Measurements from ENCODE around the gene PAXX. TPM values are rescaled to one million over a fixed set of nuclear protein-coding genes. Genes with fewer than 3 reads are reported as not detected.

PAXX gene
- total RNA-seq, 1 donor from 2014 or later: 45.1 TPM

- Histone ChIP-seq H3K27me3 (ENCODE audit: low read depth) (peaks cover 45% of the 10 kb centered on the region), H3K9me3 (no peaks in the 10 kb centered on the region), H3K4me3 (peak overlapping the region; percentile 67), H3K36me3 (peaks cover 19% of the 10 kb centered on the region), H3K27ac (peak overlapping the region; percentile 78), H3K4me1 (peaks cover 45% of the 10 kb centered on the region)
- intact Hi-C loops (cut with DNase I): no loop called here
- TF ChIP-seq CTCF (IDR thresholded peaks at IDR 0.05): no peak
- ATAC-seq: peak in 1 of 2 donors; percentile 6
- DNase-seq: no peak
These were observed 50.8 kb downstream of the PAXX start for GRCh38 chr9:137042751-137043727.

Other genes starting within 250 kb of the PAXX start
- gene LCN10, start 249.5 kb upstream of the PAXX start, total RNA-seq: 2.5 TPM
- gene LCN6, start 243.9 kb upstream of the PAXX start, total RNA-seq: 2.9 TPM
- not detected for gene LCN8, start 234.2 kb upstream of the PAXX start, total RNA-seq
- not detected for gene LCN15, start 227.9 kb upstream of the PAXX start, total RNA-seq
- 57.2 TPM for gene TMEM141, start 201.1 kb upstream of the PAXX start, total RNA-seq
- gene CCDC183, start 196.1 kb upstream of the PAXX start, total RNA-seq: 3.7 TPM
- gene RABL6, start 184.5 kb upstream of the PAXX start, total RNA-seq: 62.2 TPM
- 3.5 TPM for gene AJM1, start 149.9 kb upstream of the PAXX start, total RNA-seq
- 93.6 TPM for gene PHPT1, start 143.0 kb upstream of the PAXX start, total RNA-seq
- 13.5 TPM for gene MAMDC4, start 140.1 kb upstream of the PAXX start, total RNA-seq
- 230 TPM for gene EDF1, start 126.1 kb upstream of the PAXX start, total RNA-seq
- gene TRAF2, start 105.9 kb upstream of the PAXX start, total RNA-seq: 16.5 TPM
- 83.2 TPM for gene FBXW5, start 47.7 kb upstream of the PAXX start, total RNA-seq
- gene C8G, start 47.2 kb upstream of the PAXX start, total RNA-seq: 2.2 TPM
- 1.9 TPM for gene LCN12, start 40.1 kb upstream of the PAXX start, total RNA-seq
- gene PTGDS, start 14.9 kb upstream of the PAXX start, total RNA-seq: 225 TPM
- 1.9 TPM for gene LCNL1, start 9.4 kb upstream of the PAXX start, total RNA-seq
- gene CLIC3, start 4.1 kb downstream of the PAXX start, total RNA-seq: 49.3 TPM
- gene ABCA2, start 35.8 kb downstream of the PAXX start, total RNA-seq: 45.0 TPM
- gene FUT7, start 39.7 kb downstream of the PAXX start, total RNA-seq: 1.1 TPM
- gene NPDC1, start 53.8 kb downstream of the PAXX start, total RNA-seq: 124 TPM
- 0.62 TPM for gene ENTPD2, start 61.6 kb downstream of the PAXX start, total RNA-seq
- gene SAPCD2, start 78.1 kb downstream of the PAXX start, total RNA-seq: 0.86 TPM
- 29.7 TPM for gene UAP1L1, start 85.1 kb downstream of the PAXX start, total RNA-seq
- gene MAN1B1, start 94.6 kb downstream of the PAXX start, total RNA-seq: 41.9 TPM
- gene DPP7, start 122.3 kb downstream of the PAXX start, total RNA-seq: 190 TPM
- gene GRIN1, start 146.7 kb downstream of the PAXX start, total RNA-seq: 0.92 TPM
- 1.0 TPM for gene LRRC26, start 177.6 kb downstream of the PAXX start, total RNA-seq
- gene TMEM210, start 179.6 kb downstream of the PAXX start, total RNA-seq: not detected
- 58.2 TPM for gene ANAPC2, start 196.1 kb downstream of the PAXX start, total RNA-seq
- gene SSNA1, start 196.3 kb downstream of the PAXX start, total RNA-seq: 57.6 TPM
- gene TPRN, start 208.3 kb downstream of the PAXX start, total RNA-seq: 17.8 TPM
- gene TMEM203, start 213.2 kb downstream of the PAXX start, total RNA-seq: 26.6 TPM
- gene NDOR1, start 213.3 kb downstream of the PAXX start, total RNA-seq: 15.6 TPM
- 5.8 TPM for gene RNF208, start 229.8 kb downstream of the PAXX start, total RNA-seq
- 0.59 TPM for gene CYSRT1, start 232.8 kb downstream of the PAXX start, total RNA-seq
- gene RNF224, start 235.1 kb downstream of the PAXX start, total RNA-seq: 0.21 TPM
- gene SLC34A3, start 238.5 kb downstream of the PAXX start, total RNA-seq: not detected
- gene TUBB4B, start 248.9 kb downstream of the PAXX start, total RNA-seq: 208 TPM

Measured in lower lobe of right lung (tissue), 2 donors.